Measurements from ENCODE around the gene UQCRC1.

The UQCRC1 gene

GRCh38 chr3:48630833-48631232 is 21.4 kb upstream of the UQCRC1 start:
- no peak for DNase-seq (ENCODE audit: low read depth in 1 of 2, low spot score in 1 of 2)
- Histone ChIP-seq H3K27me3 (ENCODE audit: insufficient read depth, poor library complexity, severe bottlenecking) (no peaks in the 10 kb centered on the region), H3K4me3 (replicated peaks; ENCODE audit: insufficient read depth, low read length) (no peak overlapping the region), H3K27ac (replicated peaks) (no peak overlapping the region)
- TF ChIP-seq CTCF (IDR thresholded peaks at IDR 0.05; ENCODE audit: insufficient read depth, low read length): no peak
- TF ChIP-seq REST (IDR thresholded peaks at IDR 0.05; ENCODE audit: insufficient replicate concordance, low read depth): no peak
- TF ChIP-seq GABPA (IDR thresholded peaks at IDR 0.05; ENCODE audit: low read depth): no peak
- TF ChIP-seq POLR2AphosphoS5 (IDR thresholded peaks at IDR 0.05; ENCODE audit: low read depth): no peak
- TF ChIP-seq SPI1 (IDR thresholded peaks at IDR 0.05; ENCODE audit: borderline replicate concordance, low read depth): no peak

- no peaks in the 10 kb centered on the region for H3K27me3 ChIP-seq (ENCODE audit: insufficient read depth, poor library complexity, severe bottlenecking)
- no peak overlapping the region for H3K4me3 ChIP-seq (replicated peaks; ENCODE audit: insufficient read depth, low read length)
These were observed 21.0 kb upstream of the UQCRC1 start for GRCh38 chr3:48630407-48630806.

DNA sequence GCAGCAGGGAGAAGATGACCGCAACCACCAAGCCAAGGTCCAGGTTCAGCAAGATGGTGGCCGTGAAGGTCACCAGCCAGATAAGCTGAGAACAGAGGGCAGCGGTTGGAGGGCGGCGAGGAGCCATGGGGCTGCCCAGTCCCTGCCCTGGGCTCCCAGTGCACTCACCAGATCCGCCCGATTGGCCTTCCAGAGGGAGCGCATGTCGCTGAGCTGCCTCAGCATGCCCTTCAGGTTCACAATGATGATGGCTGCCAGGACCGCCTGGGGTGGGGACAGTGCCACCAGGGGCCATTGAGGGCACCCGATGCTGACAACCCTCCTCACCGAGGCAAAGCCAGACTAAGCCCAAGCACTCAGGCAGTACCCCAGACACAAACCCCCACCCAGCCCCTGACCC is 20.4 kb upstream of the UQCRC1 start:
- Histone ChIP-seq H3K27ac (replicated peaks) (no peak overlapping the region), H3K4me3 (replicated peaks; ENCODE audit: insufficient read depth, low read length) (no peak overlapping the region), H3K27me3 (ENCODE audit: insufficient read depth, poor library complexity, severe bottlenecking) (no peaks in the 10 kb centered on the region)
- TF ChIP-seq SPI1 (IDR thresholded peaks at IDR 0.05; ENCODE audit: borderline replicate concordance, low read depth) (no peak), CTCF (IDR thresholded peaks at IDR 0.05; ENCODE audit: insufficient read depth, low read length) (no peak), GABPA (IDR thresholded peaks at IDR 0.05; ENCODE audit: low read depth) (no peak), REST (IDR thresholded peaks at IDR 0.05; ENCODE audit: insufficient replicate concordance, low read depth) (no peak), POLR2AphosphoS5 (IDR thresholded peaks at IDR 0.05; ENCODE audit: low read depth) (no peak)
- no peak for DNase-seq (ENCODE audit: low read depth in 1 of 2, low spot score in 1 of 2)

More at GRCh38 chr3:48630407-48630806, 21.0 kb upstream of the UQCRC1 start:
- no peak for DNase-seq (ENCODE audit: low read depth in 1 of 2, low spot score in 1 of 2)
- TF ChIP-seq SPI1 (IDR thresholded peaks at IDR 0.05; ENCODE audit: borderline replicate concordance, low read depth): no peak
- H3K27ac ChIP-seq (replicated peaks): no peak overlapping the region

DNA sequence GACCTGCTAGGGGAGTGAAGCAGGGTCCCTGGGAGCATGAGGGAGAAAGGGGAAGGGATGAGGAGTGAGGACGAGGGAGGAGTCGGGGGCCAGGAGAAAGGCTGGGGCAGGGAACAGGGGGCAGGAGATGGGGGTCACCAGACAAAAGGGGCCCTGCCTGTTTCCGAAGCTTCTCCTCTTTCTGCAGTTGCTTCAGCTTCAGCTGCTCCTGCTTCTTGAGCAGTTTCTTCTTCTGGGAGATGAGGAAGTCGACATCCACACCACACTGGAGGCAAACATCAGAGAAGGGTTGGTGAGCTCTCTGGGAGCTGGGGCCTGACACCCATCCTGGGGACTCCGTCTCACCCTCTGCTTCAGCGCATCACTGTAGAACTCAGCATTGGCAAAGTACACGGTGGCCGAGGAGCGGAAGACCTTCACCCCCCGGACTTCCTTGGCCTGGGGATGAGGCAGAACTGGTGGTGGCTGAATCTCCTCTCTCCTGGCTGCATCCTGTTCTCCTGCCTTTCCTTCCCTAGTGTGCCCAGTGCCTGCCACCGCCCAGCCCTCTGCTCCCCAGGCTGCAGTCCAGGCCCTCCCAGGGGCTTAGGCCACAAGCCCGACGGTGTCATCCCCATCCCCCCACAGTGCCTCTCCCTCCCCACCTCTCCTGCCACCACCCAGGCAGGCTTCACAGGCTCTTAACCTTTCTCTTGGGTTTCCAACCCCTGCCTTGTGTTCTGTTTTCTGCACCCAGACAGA is 19.0 kb upstream of the UQCRC1 start:
- no peaks in the 10 kb centered on the region for H3K27me3 ChIP-seq (ENCODE audit: insufficient read depth, poor library complexity, severe bottlenecking)
- TF ChIP-seq REST (IDR thresholded peaks at IDR 0.05; ENCODE audit: insufficient replicate concordance, low read depth) (no peak), SPI1 (IDR thresholded peaks at IDR 0.05; ENCODE audit: borderline replicate concordance, low read depth) (no peak), POLR2AphosphoS5 (IDR thresholded peaks at IDR 0.05; ENCODE audit: low read depth) (no peak), CTCF (IDR thresholded peaks at IDR 0.05; ENCODE audit: insufficient read depth, low read length) (no peak), GABPA (IDR thresholded peaks at IDR 0.05; ENCODE audit: low read depth) (no peak)
- H3K4me3 ChIP-seq (replicated peaks; ENCODE audit: insufficient read depth, low read length): no peak overlapping the region
- no peak overlapping the region for H3K27ac ChIP-seq (replicated peaks)
- DNase-seq (ENCODE audit: low read depth in 1 of 2, low spot score in 1 of 2): no peak
